Kidney glomerular epithelial cell (primary cell): ENCODE data around the gene ZNF346.

Experiments used
- DNase-seq: peaks from one replicate; lab custom pipeline; 2025; lab: John Stamatoyannopoulos, UW

Gene ZNF346

GRCh38 chr5:177094224-177095087 lies 72.0 kb downstream of the ZNF346 start:
- no peak for DNase-seq

- DNase-seq = no peak
Observed at GRCh38 chr5:177095088-177095669, 72.7 kb downstream of the ZNF346 start.

GRCh38 chr5:177096162-177097015 lies 73.9 kb downstream of the ZNF346 start:
- DNase-seq = no peak

GRCh38 chr5:177097016-177097985 lies 74.8 kb downstream of the ZNF346 start:
- DNase-seq = no peak

GRCh38 chr5:177098120-177098469 lies 75.6 kb downstream of the ZNF346 start:
- DNase-seq = no peak

GRCh38 chr5:177098470-177099141 lies 76.1 kb downstream of the ZNF346 start:
- no peak for DNase-seq

- no peak for DNase-seq
Observed at GRCh38 chr5:177099422-177100093, 77.1 kb downstream of the ZNF346 start.

- DNase-seq = no peak
Observed at GRCh38 chr5:177100714-177101121, 78.2 kb downstream of the ZNF346 start.

- DNase-seq = no peak
Observed at GRCh38 chr5:177103523-177104253, 81.2 kb downstream of the ZNF346 start.

- DNase-seq = no peak
Observed at GRCh38 chr5:177105691-177106476, 83.4 kb downstream of the ZNF346 start.

GRCh38 chr5:177107159-177107558 lies 84.7 kb downstream of the ZNF346 start:
- no peak for DNase-seq

GRCh38 chr5:177109810-177110209 lies 87.3 kb downstream of the ZNF346 start:
- DNase-seq = no peak

- no peak for DNase-seq
Observed at GRCh38 chr5:177111720-177112394, 89.4 kb downstream of the ZNF346 start.

- DNase-seq = no peak
Observed at GRCh38 chr5:177112589-177113220, 90.2 kb downstream of the ZNF346 start.

GRCh38 chr5:177113566-177114424 lies 91.3 kb downstream of the ZNF346 start:
- DNase-seq = peak; percentile 80

GRCh38 chr5:177116631-177117373 lies 94.3 kb downstream of the ZNF346 start:
- no peak for DNase-seq
